ENCODE data around the gene PPOX. TPM values are rescaled to one million over a fixed set of nuclear protein-coding genes. Genes with fewer than 3 reads are reported as not detected.

Gene PPOX
- total and polyA plus RNA-seq, 2 experiments from 2014 or later = 26.5 to 39.6 TPM

DNA sequence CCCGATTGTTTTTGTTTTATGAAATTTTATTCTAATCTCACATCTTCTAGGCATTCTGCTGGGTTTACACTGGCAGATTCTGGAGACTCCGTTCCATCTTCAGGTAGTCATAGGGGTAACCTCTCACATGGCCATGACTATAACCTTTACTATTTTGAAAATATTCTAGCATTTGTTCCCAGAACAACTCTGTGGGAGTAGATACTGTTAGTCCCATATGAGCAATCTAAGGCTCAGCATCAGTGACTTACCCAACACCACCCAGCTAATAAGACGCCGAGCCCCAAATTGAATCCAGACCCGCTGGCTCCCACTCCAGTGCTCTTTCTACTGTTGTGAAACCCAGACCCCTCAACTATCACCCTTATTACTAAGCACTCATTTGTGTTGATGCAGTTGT is 22.8 kb downstream of the PPOX start (continued):
- TF ChIP-seq, protein P1, sequence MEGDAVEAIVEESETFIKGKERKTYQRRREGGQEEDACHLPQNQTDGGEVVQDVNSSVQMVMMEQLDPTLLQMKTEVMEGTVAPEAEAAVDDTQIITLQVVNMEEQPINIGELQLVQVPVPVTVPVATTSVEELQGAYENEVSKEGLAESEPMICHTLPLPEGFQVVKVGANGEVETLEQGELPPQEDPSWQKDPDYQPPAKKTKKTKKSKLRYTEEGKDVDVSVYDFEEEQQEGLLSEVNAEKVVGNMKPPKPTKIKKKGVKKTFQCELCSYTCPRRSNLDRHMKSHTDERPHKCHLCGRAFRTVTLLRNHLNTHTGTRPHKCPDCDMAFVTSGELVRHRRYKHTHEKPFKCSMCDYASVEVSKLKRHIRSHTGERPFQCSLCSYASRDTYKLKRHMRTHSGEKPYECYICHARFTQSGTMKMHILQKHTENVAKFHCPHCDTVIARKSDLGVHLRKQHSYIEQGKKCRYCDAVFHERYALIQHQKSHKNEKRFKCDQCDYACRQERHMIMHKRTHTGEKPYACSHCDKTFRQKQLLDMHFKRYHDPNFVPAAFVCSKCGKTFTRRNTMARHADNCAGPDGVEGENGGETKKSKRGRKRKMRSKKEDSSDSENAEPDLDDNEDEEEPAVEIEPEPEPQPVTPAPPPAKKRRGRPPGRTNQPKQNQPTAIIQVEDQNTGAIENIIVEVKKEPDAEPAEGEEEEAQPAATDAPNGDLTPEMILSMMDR (conservative IDR thresholded peaks at IDR 0.05; ENCODE audit: low read depth in 2 of 2) = no peak
- TF ChIP-seq, protein P2, sequence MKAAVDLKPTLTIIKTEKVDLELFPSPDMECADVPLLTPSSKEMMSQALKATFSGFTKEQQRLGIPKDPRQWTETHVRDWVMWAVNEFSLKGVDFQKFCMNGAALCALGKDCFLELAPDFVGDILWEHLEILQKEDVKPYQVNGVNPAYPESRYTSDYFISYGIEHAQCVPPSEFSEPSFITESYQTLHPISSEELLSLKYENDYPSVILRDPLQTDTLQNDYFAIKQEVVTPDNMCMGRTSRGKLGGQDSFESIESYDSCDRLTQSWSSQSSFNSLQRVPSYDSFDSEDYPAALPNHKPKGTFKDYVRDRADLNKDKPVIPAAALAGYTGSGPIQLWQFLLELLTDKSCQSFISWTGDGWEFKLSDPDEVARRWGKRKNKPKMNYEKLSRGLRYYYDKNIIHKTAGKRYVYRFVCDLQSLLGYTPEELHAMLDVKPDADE (IDR thresholded peaks at IDR 0.05) = no peak
- TF ChIP-seq STAT1 (IDR thresholded peaks at IDR 0.05; ENCODE audit: unreplicated experiment) (no peak), ZNF114 (CRISPR knock-in tag; IDR thresholded peaks at IDR 0.05) (no peak), NANOG (IDR thresholded peaks at IDR 0.05; ENCODE audit: borderline replicate concordance) (no peak), CREB1 (CRISPR knock-in tag; IDR thresholded peaks at IDR 0.05; ENCODE audit: low read depth) (no peak), POLR2AphosphoS5 (IDR thresholded peaks at IDR 0.05; ENCODE audit: low read depth) (no peak)
- TF ChIP-seq, protein P3, sequence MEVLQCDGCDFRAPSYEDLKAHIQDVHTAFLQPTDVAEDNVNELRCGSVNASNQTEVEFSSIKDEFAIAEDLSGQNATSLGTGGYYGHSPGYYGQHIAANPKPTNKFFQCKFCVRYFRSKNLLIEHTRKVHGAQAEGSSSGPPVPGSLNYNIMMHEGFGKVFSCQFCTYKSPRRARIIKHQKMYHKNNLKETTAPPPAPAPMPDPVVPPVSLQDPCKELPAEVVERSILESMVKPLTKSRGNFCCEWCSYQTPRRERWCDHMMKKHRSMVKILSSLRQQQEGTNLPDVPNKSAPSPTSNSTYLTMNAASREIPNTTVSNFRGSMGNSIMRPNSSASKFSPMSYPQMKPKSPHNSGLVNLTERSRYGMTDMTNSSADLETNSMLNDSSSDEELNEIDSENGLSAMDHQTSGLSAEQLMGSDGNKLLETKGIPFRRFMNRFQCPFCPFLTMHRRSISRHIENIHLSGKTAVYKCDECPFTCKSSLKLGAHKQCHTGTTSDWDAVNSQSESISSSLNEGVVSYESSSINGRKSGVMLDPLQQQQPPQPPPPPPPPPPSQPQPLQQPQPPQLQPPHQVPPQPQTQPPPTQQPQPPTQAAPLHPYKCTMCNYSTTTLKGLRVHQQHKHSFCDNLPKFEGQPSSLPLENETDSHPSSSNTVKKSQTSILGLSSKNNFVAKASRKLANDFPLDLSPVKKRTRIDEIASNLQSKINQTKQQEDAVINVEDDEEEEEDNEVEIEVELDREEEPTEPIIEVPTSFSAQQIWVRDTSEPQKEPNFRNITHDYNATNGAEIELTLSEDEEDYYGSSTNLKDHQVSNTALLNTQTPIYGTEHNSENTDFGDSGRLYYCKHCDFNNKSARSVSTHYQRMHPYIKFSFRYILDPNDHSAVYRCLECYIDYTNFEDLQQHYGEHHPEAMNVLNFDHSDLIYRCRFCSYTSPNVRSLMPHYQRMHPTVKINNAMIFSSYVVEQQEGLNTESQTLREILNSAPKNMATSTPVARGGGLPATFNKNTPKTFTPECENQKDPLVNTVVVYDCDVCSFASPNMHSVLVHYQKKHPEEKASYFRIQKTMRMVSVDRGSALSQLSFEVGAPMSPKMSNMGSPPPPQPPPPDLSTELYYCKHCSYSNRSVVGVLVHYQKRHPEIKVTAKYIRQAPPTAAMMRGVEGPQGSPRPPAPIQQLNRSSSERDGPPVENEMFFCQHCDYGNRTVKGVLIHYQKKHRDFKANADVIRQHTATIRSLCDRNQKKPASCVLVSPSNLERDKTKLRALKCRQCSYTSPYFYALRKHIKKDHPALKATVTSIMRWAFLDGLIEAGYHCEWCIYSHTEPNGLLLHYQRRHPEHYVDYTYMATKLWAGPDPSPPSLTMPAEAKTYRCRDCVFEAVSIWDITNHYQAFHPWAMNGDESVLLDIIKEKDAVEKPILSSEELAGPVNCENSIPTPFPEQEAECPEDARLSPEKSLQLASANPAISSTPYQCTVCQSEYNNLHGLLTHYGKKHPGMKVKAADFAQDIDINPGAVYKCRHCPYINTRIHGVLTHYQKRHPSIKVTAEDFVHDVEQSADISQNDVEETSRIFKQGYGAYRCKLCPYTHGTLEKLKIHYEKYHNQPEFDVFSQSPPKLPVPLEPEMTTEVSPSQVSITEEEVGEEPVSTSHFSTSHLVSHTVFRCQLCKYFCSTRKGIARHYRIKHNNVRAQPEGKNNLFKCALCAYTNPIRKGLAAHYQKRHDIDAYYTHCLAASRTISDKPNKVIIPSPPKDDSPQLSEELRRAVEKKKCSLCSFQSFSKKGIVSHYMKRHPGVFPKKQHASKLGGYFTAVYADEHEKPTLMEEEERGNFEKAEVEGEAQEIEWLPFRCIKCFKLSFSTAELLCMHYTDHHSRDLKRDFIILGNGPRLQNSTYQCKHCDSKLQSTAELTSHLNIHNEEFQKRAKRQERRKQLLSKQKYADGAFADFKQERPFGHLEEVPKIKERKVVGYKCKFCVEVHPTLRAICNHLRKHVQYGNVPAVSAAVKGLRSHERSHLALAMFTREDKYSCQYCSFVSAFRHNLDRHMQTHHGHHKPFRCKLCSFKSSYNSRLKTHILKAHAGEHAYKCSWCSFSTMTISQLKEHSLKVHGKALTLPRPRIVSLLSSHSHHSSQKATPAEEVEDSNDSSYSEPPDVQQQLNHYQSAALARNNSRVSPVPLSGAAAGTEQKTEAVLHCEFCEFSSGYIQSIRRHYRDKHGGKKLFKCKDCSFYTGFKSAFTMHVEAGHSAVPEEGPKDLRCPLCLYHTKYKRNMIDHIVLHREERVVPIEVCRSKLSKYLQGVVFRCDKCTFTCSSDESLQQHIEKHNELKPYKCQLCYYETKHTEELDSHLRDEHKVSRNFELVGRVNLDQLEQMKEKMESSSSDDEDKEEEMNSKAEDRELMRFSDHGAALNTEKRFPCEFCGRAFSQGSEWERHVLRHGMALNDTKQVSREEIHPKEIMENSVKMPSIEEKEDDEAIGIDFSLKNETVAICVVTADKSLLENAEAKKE (CRISPR knock-in tag; IDR thresholded peaks at IDR 0.05) = no peak
